ENCODE results near the gene AAK1.
"Not testable (repeated sequence)": the region's sequence is repeated elsewhere in the genome, so short reads cannot be mapped to it uniquely, and the experiment has no call there.

The AAK1 gene

GRCh38 chr2:69624611-69625010 lies 18.9 kb downstream of the AAK1 start:
- DNase-seq: no peak

- no peak for DNase-seq
Observed at GRCh38 chr2:69624131-69624530, 19.4 kb downstream of the AAK1 start.

DNA sequence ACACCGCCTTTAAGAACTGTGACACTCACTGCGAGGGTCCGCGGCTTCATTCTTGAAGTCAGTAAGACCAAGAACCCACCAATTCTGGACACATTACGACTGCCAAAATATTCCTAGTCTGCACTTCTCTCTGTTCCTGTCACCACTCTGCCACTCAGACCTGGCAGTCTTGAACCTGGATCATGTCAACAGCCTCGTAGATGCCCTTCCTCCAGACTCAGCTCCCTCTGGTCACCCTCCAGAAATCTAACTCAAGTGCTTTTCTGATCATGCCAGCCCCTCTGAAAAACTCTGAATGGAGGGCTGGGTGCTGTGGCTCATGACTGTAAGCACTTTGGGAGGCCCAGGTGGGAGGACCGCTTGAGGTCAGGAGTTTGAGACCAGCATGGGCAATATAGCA lies 20.3 kb downstream of the AAK1 start:
- no peak for DNase-seq

GRCh38 chr2:69622805-69623204 lies 20.7 kb downstream of the AAK1 start:
- not testable (repeated sequence) for DNase-seq

GRCh38 chr2:69622017-69622540 lies 21.5 kb downstream of the AAK1 start:
- DNase-seq: not testable (repeated sequence)

- DNase-seq: no peak
Observed at GRCh38 chr2:69621440-69621839, 22.1 kb downstream of the AAK1 start.

DNA sequence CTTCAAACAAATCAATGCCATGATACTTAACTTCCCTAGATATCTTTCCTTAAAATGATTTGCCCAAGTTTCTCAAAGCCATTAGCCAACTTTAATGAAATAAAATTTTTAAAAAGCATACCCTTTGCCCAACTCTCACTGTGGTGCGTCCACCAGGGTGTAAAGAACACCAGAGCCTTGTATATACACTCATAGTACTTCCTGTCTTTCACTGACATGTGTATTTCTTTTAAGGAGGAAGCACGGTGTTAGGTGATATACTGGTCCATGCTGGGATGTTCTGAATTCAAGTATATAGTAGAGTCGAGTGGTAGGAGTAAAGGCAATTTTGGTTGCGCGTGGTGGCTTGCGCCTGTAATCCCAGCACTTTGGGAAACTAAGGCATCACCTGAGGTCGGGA lies 22.7 kb downstream of the AAK1 start:
- no peak for DNase-seq

- DNase-seq: no peak
Observed at GRCh38 chr2:69619725-69620124, 23.8 kb downstream of the AAK1 start.

DNA sequence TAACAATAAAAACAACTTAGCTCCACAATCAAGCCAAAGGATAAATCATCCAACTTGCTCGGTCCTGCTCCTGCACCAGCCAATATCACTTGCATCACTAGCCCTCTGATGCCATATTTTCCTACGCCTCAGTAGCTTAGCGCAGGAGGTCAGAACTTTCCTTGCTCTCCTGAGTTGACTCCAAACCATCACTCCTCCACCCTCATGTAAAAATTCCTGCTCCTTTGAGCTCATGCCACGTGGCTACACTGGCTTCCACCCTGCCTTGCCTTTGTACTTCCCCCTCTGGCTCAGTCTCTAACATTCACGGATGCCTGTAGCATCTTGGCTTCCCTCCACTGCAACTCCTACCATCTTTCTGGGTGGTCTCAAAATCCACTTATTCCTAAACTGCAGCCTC lies 25.2 kb downstream of the AAK1 start:
- no peak for DNase-seq

- DNase-seq: no peak
Observed at GRCh38 chr2:69617744-69618143, 25.8 kb downstream of the AAK1 start.

DNA sequence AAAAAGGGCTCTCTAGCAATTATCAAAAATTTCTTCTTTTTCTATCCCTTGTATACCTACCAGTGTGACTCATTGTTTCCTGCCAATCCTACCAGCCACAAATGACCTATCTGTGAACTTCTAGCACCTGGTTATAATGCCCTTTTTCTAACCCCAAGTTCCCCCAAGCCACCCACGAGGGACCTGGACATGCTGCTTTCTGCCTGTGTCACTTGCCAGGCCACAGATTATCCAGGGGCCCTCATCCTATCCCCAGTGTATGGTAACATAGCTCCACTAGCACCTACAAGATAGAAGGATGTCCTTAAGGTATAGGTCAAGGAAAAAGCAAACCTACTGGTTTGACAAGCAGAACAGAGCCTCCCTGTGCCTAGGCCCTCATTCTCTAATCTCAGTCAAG lies 26.8 kb downstream of the AAK1 start:
- DNase-seq: no peak

- DNase-seq: no peak
Observed at GRCh38 chr2:69615969-69616368, 27.6 kb downstream of the AAK1 start.

GRCh38 chr2:69615078-69615625 lies 28.4 kb downstream of the AAK1 start:
- DNase-seq: no peak

- no peak for DNase-seq
Observed at GRCh38 chr2:69612707-69613106, 30.8 kb downstream of the AAK1 start.

DNA sequence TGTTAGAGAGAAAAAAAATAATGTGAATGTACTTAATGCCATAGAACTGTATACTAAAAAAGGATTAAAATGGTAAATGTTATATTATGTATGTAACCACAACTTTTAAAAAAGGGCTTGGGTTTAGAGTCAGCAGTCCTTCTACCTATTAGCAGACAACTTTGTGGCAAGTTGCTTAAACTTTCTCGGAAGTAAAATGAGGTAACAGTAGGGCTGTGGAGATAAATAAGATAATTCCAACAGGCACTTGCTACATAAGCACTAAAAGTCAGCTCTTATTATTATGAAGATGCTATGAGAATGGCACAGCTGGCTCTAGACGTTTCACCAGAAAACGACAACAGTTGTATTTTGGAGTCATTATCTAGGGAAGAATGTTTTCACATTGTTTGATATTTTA lies 31.3 kb downstream of the AAK1 start:
- no peak for DNase-seq

- DNase-seq: no peak
Observed at GRCh38 chr2:69608109-69608508, 35.4 kb downstream of the AAK1 start.

DNA sequence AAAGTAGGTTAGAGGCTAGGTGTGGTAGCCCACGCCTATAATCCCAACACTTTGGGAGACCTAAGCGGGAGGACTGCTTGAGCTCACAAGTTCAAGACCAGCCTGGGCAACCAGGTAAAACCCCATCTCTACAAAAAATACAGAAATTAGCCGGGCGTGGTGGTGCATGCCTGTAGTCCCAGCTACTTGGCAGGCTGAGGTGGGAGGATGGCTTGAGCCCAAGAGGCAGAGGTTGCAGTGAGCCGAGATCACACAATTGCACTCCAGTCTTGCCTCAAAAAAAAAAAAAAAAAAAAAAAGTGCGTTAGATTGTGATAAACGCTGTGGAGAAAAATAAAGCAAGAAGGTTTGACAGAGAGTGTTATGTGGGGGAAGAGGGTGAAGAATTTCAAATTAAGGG lies 36.8 kb downstream of the AAK1 start:
- DNase-seq: not testable (repeated sequence)

GRCh38 chr2:69605284-69605683 lies 38.3 kb downstream of the AAK1 start:
- DNase-seq: no peak

DNA sequence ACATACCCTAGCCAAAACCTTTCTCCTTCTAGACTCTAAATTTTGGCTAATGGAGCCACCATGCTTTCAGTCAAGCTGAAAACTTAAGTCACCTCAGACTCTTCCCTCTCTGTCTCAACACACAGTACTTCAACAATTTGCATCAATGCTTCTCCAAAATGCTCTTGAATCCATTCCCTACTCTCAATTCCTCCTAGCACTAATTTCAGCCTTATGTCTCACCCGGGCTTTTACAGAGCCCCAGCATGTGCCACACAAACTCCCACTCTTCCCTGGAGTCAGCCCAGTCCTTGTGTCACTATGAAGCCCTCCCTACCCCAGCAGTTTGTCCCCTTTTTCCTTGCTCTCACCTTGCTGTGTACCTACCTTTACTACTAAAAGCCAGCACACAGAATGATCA lies 38.7 kb downstream of the AAK1 start:
- DNase-seq: no peak

- DNase-seq: no peak
Observed at GRCh38 chr2:69604026-69604678, 39.4 kb downstream of the AAK1 start.

GRCh38 chr2:69603146-69603743 lies 40.3 kb downstream of the AAK1 start:
- no peak for DNase-seq

- no peak for DNase-seq
Observed at GRCh38 chr2:69601179-69601612, 42.3 kb downstream of the AAK1 start.

DNA sequence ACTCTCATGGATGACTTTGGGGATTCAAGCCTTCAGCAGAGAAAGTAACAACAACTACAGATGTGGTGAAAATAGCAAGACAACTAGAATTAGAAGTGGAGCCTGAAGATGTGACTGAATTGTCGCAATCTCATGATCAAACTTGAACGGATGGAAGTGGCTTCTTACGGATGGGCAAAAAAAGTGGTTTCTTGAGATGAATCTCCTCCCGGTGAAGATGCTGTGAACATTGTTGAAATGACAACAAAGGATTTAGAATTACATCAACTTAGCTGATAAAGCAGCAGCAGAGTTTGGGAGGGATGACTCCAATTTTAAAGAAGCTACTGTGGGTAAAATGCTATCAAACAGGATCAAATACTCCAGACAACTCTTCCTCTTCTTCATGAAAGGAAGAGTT lies 43.1 kb downstream of the AAK1 start:
- DNase-seq: no peak

- DNase-seq: no peak
Observed at GRCh38 chr2:69597843-69598610, 45.5 kb downstream of the AAK1 start.
